IMR-90 (cell line): ENCODE data around the gene PUM2. TPM values are rescaled to one million over a fixed set of nuclear protein-coding genes. Genes with fewer than 3 reads are reported as not detected.

Experiments
- ATAC-seq: fragments of 200-7000 bp; cut with Tn5 transposase; 2 replicates; pipeline ENCODE4 v1.9.1; 2020; ENCODE audit warnings: low read depth, mild to moderate bottlenecking, moderate library complexity
- BruUV-seq: library from RNA; stranded (reverse); fragments of 400-500 nt; replicated peaks from 2 replicates; lab custom pipeline; 2021; lab: Mats Ljungman, UMichigan
- CTCF ChIA-PET: fragments of 300-600 bp; formaldehyde crosslinking; extraction: SDS; loops from one replicate; lab custom pipeline; 2021; ENCODE audit warnings: antibody characterized with exemption; lab: Yijun Ruan, JAX
- POLR2A ChIA-PET: fragments of 300-600 bp; sonication (Branson Sonifier 250); formaldehyde crosslinking; loops from one replicate; lab custom pipeline; 2022; ENCODE audit warnings: antibody characterized with exemption; ENCODE audit not compliant: unreplicated experiment; lab: Charles Lee
- DNase-seq: peaks from one replicate; pipeline ENCODE4 v3.0.0; 2013
- H2AFZ ChIP-seq: replicated peaks from 2 replicates; pipeline ENCODE3; 2013; ENCODE audit warnings: low read length, mild to moderate bottlenecking; ENCODE audit not compliant: poor library complexity
- H2AK5ac ChIP-seq: 2 replicates; pipeline ENCODE4 v1.6.1; 2013; ENCODE audit warnings: low read depth, low read length, inconsistent platforms
- H2AK9ac ChIP-seq: replicated peaks from 2 replicates; pipeline ENCODE3; 2013; ENCODE audit warnings: mild to moderate bottlenecking, low read depth, low read length, moderate library complexity; ENCODE audit not compliant: poor library complexity
- H2BK120ac ChIP-seq: 2 replicates; pipeline ENCODE4 v1.6.1; 2013; ENCODE audit warnings: low read depth, low read length, inconsistent platforms
- H2BK15ac ChIP-seq: 3 replicates; pipeline ENCODE4 v1.6.1; 2013; ENCODE audit warnings: low read depth, low read length, inconsistent platforms
- H2BK20ac ChIP-seq: 2 replicates; pipeline ENCODE4 v1.6.1; 2013; ENCODE audit warnings: low read depth, mild to moderate bottlenecking, inconsistent platforms, low read length, moderate library complexity
- H2BK5ac ChIP-seq: 2 replicates; pipeline ENCODE4 v1.6.1; 2013; ENCODE audit warnings: mild to moderate bottlenecking, low read depth, low read length, inconsistent platforms; ENCODE audit not compliant: poor library complexity, severe bottlenecking
- H3K14ac ChIP-seq: replicated peaks from 2 replicates; pipeline ENCODE4 v1.6.1; 2013; ENCODE audit warnings: low read depth, low read length, inconsistent platforms
- H3K18ac ChIP-seq: 2 replicates; pipeline ENCODE4 v1.6.1; 2013; ENCODE audit warnings: low read depth, low read length, control low read depth
- H3K23ac ChIP-seq: 2 replicates; pipeline ENCODE4 v1.6.1; 2013; ENCODE audit warnings: low read depth, low read length, inconsistent platforms
- H3K27ac ChIP-seq: 2 replicates; pipeline ENCODE4 v1.5.1; 2013; ENCODE audit warnings: mild to moderate bottlenecking, control low read depth, low read length; ENCODE audit not compliant: insufficient read depth
- H3K27me3 ChIP-seq: 2 replicates; pipeline ENCODE4 v1.6.1; 2013; ENCODE audit warnings: low read length; ENCODE audit not compliant: control insufficient read depth, insufficient read depth
- H3K36me3 ChIP-seq: 2 replicates; pipeline ENCODE4 v1.6.1; 2013; ENCODE audit warnings: low read length, mixed read lengths; ENCODE audit not compliant: control insufficient read depth, insufficient read depth
- H3K4ac ChIP-seq: 2 replicates; pipeline ENCODE4 v1.6.1; 2013; ENCODE audit warnings: low read depth, low read length, inconsistent platforms
- H3K4me1 ChIP-seq: 2 replicates; pipeline ENCODE4 v1.6.1; 2013; ENCODE audit warnings: low read length, mixed read lengths; ENCODE audit not compliant: control insufficient read depth, insufficient read depth
- H3K4me2 ChIP-seq: 2 replicates; pipeline ENCODE4 v1.6.1; 2013; ENCODE audit warnings: low read depth, mild to moderate bottlenecking, control low read depth, low read length, moderate library complexity
- H3K4me3 ChIP-seq: 2 replicates; pipeline ENCODE4 v1.5.1; 2013; ENCODE audit warnings: low read depth, mild to moderate bottlenecking, control low read depth, low read length, moderate library complexity; ENCODE audit not compliant: insufficient read depth
- H3K56ac ChIP-seq: 2 replicates; pipeline ENCODE4 v1.6.1; 2013; ENCODE audit warnings: low read length, inconsistent platforms; ENCODE audit not compliant: insufficient read depth; ENCODE audit errors: extremely low read depth
- H3K79me1 ChIP-seq, 2 experiments: 2 replicates each; pipeline ENCODE4 v1.6.1; 2013; ENCODE audit warnings: low read length in 2 of 2, inconsistent platforms in 1 of 2, low read depth in 1 of 2
- H3K9ac ChIP-seq: 2 replicates; pipeline ENCODE4 v1.6.1; 2013; ENCODE audit warnings: low read depth, low read length, control low read depth
- H3K9me1 ChIP-seq: 2 replicates; pipeline ENCODE4 v1.6.1; 2013; ENCODE audit warnings: low read length, inconsistent platforms; ENCODE audit not compliant: insufficient read depth
- H3K9me3 ChIP-seq: 2 replicates; pipeline ENCODE4 v1.6.1; 2013; ENCODE audit warnings: low read length; ENCODE audit not compliant: control insufficient read depth, insufficient read depth
- H4K20me1 ChIP-seq: 2 replicates; pipeline ENCODE4 v1.6.1; 2013; ENCODE audit warnings: low read length, inconsistent platforms; ENCODE audit not compliant: insufficient read depth
- H4K5ac ChIP-seq: 2 replicates; pipeline ENCODE4 v1.6.1; 2013; ENCODE audit warnings: mild to moderate bottlenecking, low read depth, low read length, control low read depth
- H4K8ac ChIP-seq, 2 experiments: 2 replicates each; pipeline ENCODE4 v1.6.1; 2013; ENCODE audit warnings: low read depth in 2 of 2, low read length in 2 of 2, control low read depth in 1 of 2, inconsistent platforms in 1 of 2
- H4K91ac ChIP-seq: 2 replicates; pipeline ENCODE4 v1.6.1; 2013; ENCODE audit warnings: low read depth, low read length, inconsistent platforms; ENCODE audit not compliant: insufficient read depth
- BHLHE40 ChIP-seq: fragments of 150-350 bp; IDR thresholded peaks from 2 replicates; pipeline ENCODE4 v1.6.1; 2016; ENCODE audit warnings: mild to moderate bottlenecking, low read depth, low read length
- CEBPB ChIP-seq: IDR thresholded peaks from 2 replicates; pipeline ENCODE4 v1.6.1; 2012; ENCODE audit warnings: low read depth, low read length, improper control_type of control experiment
- CHD1 ChIP-seq: IDR thresholded peaks from 2 replicates; pipeline ENCODE4 v1.6.1; 2012; ENCODE audit warnings: low read depth, low read length, improper control_type of control experiment
- FOS ChIP-seq: fragments of 150-350 bp; IDR thresholded peaks from 2 replicates; pipeline ENCODE4 v1.6.1; 2016; ENCODE audit warnings: low read depth, low read length
- MAFK ChIP-seq: IDR thresholded peaks from 2 replicates; pipeline ENCODE4 v1.6.1; 2012; ENCODE audit warnings: low read depth, low read length, improper control_type of control experiment
- MAZ ChIP-seq: IDR thresholded peaks from 2 replicates; pipeline ENCODE4 v1.6.1; 2012; ENCODE audit warnings: low read depth, mild to moderate bottlenecking, low read length, improper control_type of control experiment, moderate library complexity, borderline replicate concordance
- MXI1 ChIP-seq: IDR thresholded peaks from 2 replicates; pipeline ENCODE4 v1.6.1; 2012; ENCODE audit warnings: low read depth, mild to moderate bottlenecking, low read length, moderate library complexity, borderline replicate concordance
- NFE2L2 ChIP-seq: fragments of 150-350 bp; IDR thresholded peaks from 2 replicates; pipeline ENCODE4 v1.6.1; 2016; ENCODE audit warnings: low read depth, mild to moderate bottlenecking, low read length
- POLR2A ChIP-seq: IDR thresholded peaks from 2 replicates; pipeline ENCODE4 v1.6.1; 2012; ENCODE audit warnings: mild to moderate bottlenecking, low read depth, low read length
- RAD21 ChIP-seq: IDR thresholded peaks from 2 replicates; pipeline ENCODE4 v1.6.1; 2012; ENCODE audit warnings: low read length, improper control_type of control experiment
- RCOR1 ChIP-seq: IDR thresholded peaks from 2 replicates; pipeline ENCODE4 v1.6.1; 2012; ENCODE audit warnings: mild to moderate bottlenecking, low read length, improper control_type of control experiment; ENCODE audit not compliant: insufficient replicate concordance
- RFX5 ChIP-seq: IDR thresholded peaks from 2 replicates; pipeline ENCODE4 v1.8.0; 2012; ENCODE audit warnings: low read depth, mild to moderate bottlenecking, low read length, moderate library complexity
- SMC3 ChIP-seq: fragments of 150-350 bp; IDR thresholded peaks from 2 replicates; pipeline ENCODE4 v1.6.1; 2016; ENCODE audit warnings: low read depth, mild to moderate bottlenecking, antibody characterized with exemption, low read length, moderate library complexity
- WGBS, 2 experiments: methylation state at CpG; one replicate each; pipeline versions ENCODE4 v1.1.5 to v1.1.7; 2013; ENCODE audit warnings: missing lambda C conversion rate in 2 of 2; ENCODE audit not compliant: insufficient read length in 1 of 2; ENCODE audit errors: extremely low coverage in 2 of 2; 5-methylcytosine and 5-hydroxymethylcytosine counted together
- dilution Hi-C: fragments of 300-500 bp; cut with HindIII; formaldehyde crosslinking; loops from one replicate; pipeline ENCODE4 v1.14.3; 2018; ENCODE audit warnings: low sequenced_read_pairs; ENCODE audit not compliant: unreplicated experiment
- in situ Hi-C: fragments of 300-500 bp; cut with MboI; formaldehyde crosslinking; loops from 3 replicates; pipeline ENCODE4 v1.14.3; 2019; ENCODE audit warnings: low sequenced_read_pairs, inconsistent platforms, mixed read lengths
- intact Hi-C: fragments of 100-400 bp; cut with micrococcal nuclease; formaldehyde crosslinking; loops from 2 replicates; pipeline ENCODE4 v1.10.0; 2022
- polyA plus RNA-seq, 3 experiments: library from polyadenylated mRNA; depleted of rRNA; stranded (reverse); fragments of >200 nt; gene quantifications; 2 replicates each; pipeline ENCODE4 v1.2.3, GENCODE V29; 2012; ENCODE audit warnings: low replicate concordance in 1 of 3
- total RNA-seq: library from RNA; depleted of rRNA; stranded (reverse); fragments of >200 nt; gene quantifications from 2 replicates; pipeline ENCODE4 v1.2.3, GENCODE V29; 2012
- TF ChIP-seq, protein P1 (sequence below): fragments of 150-350 bp; IDR thresholded peaks from 2 replicates; pipeline ENCODE4 v1.6.1; 2016; ENCODE audit warnings: low read depth, mild to moderate bottlenecking, low read length, moderate library complexity, borderline replicate concordance
- TF ChIP-seq, protein P2 (sequence below): conservative IDR thresholded peaks from 2 replicates; pipeline ENCODE4 v1.5.1; 2012; ENCODE audit warnings: mild to moderate bottlenecking, low read depth, low read length, improper control_type of control experiment
- TF ChIP-seq, protein P3 (sequence below): fragments of 150-350 bp; IDR thresholded peaks from 2 replicates; pipeline ENCODE4 v1.6.1; 2017; ENCODE audit warnings: mild to moderate bottlenecking, antibody characterized with exemption, low read length, low read depth

PUM2 gene
- total and polyA plus RNA-seq, 2 of the 4 experiments (the other 2 are of a cell fraction), result 18.8 to 38.4 TPM

DNA sequence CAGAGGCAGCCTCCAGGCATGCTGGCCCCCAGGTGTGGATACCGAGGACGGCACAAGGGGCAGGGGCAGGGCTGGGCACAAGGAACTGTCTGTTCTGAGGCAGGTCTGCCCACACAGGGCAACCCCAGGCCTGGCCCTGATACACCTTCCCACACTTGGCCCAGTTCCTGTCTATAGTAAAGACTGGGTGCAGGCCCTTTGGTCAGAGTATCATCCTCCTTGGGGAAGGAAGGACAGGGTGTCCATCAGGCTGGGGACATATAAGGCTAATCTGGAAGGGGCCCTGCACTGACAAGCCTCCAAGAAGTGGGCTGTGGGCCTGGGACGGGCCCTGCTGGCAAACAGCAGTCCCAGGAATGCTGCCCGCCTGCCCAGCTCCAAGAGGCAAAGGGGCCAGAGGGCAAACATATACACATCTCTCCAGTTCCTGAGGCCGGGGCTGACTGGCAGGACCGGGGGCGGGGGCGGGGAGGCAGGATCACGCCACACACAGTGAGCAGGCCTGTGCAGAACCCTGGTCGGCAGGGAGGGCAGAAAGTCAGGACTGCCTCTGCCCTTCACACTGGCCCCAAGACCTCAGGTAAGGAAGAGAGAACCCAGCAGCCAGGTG lies 144.6 kb downstream of the PUM2 start:
- 89% methylated on average over 5 of the region's 10 CpGs; no CpG with 5 or more reads in 1 of the 2 experiments for WGBS, 2 experiments
- dilution Hi-C loops, result no loop called here

More for the DNA sequence above, 144.6 kb downstream of the PUM2 start:
- intact Hi-C loops (no loop called here), in situ Hi-C loops (no loop called here)
- Histone ChIP-seq H2BK20ac (no peak overlapping the region), H2BK15ac (no peak overlapping the region), H3K36me3 (peaks cover 2% of the 10 kb centered on the region; the same call in 1 of the 2 replicates), H3K9ac (no peak overlapping the region), H3K79me1 (no peaks in the 10 kb centered on the region), H3K4me2 (no peak overlapping the region), H2BK120ac (no peak overlapping the region), H4K91ac (no peak overlapping the region), H3K9me3 (no peaks in the 10 kb centered on the region), H4K20me1 (no peaks in the 10 kb centered on the region; the same call in 1 of the 2 replicates), H3K56ac (no peak overlapping the region), H3K14ac (no peak overlapping the region), H3K27me3 (no peaks in the 10 kb centered on the region), H3K4ac (no peak overlapping the region), H3K9me1 (0 out of 2 replicates have a peak, but pooled peaks cover 3% of the 10 kb centered on the region), H2AFZ (no peak overlapping the region), H4K5ac (no peak overlapping the region), H3K4me3 (no peak overlapping the region), H3K27ac (no peak overlapping the region), H4K8ac (no peak overlapping the region), H2AK5ac (no peak overlapping the region), H3K23ac (no peak overlapping the region), H3K4me1 (peaks cover 6% of the 10 kb centered on the region), H2BK5ac (no peak overlapping the region), H2AK9ac (no peak overlapping the region), H3K18ac (no peak overlapping the region)
- TF ChIP-seq FOS (no peak), BHLHE40 (no peak), MAZ (no peak), SMC3 (no peak), NFE2L2 (no peak), CHD1 (no peak), MXI1 (no peak), RAD21 (no peak), CEBPB (no peak), MAFK (no peak), RCOR1 (no peak), POLR2A (no peak), RFX5 (no peak)
- TF ChIP-seq, protein P1, sequence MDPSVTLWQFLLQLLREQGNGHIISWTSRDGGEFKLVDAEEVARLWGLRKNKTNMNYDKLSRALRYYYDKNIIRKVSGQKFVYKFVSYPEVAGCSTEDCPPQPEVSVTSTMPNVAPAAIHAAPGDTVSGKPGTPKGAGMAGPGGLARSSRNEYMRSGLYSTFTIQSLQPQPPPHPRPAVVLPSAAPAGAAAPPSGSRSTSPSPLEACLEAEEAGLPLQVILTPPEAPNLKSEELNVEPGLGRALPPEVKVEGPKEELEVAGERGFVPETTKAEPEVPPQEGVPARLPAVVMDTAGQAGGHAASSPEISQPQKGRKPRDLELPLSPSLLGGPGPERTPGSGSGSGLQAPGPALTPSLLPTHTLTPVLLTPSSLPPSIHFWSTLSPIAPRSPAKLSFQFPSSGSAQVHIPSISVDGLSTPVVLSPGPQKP, result no peak
- TF ChIP-seq, protein P2, sequence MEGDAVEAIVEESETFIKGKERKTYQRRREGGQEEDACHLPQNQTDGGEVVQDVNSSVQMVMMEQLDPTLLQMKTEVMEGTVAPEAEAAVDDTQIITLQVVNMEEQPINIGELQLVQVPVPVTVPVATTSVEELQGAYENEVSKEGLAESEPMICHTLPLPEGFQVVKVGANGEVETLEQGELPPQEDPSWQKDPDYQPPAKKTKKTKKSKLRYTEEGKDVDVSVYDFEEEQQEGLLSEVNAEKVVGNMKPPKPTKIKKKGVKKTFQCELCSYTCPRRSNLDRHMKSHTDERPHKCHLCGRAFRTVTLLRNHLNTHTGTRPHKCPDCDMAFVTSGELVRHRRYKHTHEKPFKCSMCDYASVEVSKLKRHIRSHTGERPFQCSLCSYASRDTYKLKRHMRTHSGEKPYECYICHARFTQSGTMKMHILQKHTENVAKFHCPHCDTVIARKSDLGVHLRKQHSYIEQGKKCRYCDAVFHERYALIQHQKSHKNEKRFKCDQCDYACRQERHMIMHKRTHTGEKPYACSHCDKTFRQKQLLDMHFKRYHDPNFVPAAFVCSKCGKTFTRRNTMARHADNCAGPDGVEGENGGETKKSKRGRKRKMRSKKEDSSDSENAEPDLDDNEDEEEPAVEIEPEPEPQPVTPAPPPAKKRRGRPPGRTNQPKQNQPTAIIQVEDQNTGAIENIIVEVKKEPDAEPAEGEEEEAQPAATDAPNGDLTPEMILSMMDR, result no peak
- TF ChIP-seq, protein P3, sequence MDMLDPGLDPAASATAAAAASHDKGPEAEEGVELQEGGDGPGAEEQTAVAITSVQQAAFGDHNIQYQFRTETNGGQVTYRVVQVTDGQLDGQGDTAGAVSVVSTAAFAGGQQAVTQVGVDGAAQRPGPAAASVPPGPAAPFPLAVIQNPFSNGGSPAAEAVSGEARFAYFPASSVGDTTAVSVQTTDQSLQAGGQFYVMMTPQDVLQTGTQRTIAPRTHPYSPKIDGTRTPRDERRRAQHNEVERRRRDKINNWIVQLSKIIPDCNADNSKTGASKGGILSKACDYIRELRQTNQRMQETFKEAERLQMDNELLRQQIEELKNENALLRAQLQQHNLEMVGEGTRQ, result no peak
- ATAC-seq (no peak; the same call in 1 of the 2 replicates), DNase-seq (no peak)
- POLR2A ChIA-PET, result no interaction called here
- CTCF ChIA-PET, result no interaction called here
- BruUV-seq, result no TSS peak
